ENCODE measurements around the gene GPS2. TPM values are rescaled to one million over a fixed set of nuclear protein-coding genes. Genes with fewer than 3 reads are reported as not detected.

GPS2 gene
- total and polyA plus RNA-seq, 7 donors, result 71.8 to 197 (median 101) TPM

- ATAC-seq (no peak), DNase-seq (peak in 1 of 2 donors; percentile 75)
- Histone ChIP-seq H3K4me1 (peaks cover 43% of the 10 kb centered on the region), H3K27me3 (ENCODE audit: insufficient read depth in 3 of 3, low read length in 2 of 3) (no peaks in the 10 kb centered on the region), H3K36me3 (ENCODE audit: insufficient read depth in 1 of 2, low read depth in 1 of 2) (no peaks in the 10 kb centered on the region), H3K9me3 (no peaks in the 10 kb centered on the region), H3K4me3 (peak overlapping the region; percentile 98), H3K27ac (peak overlapping the region; percentile 100)
- intact Hi-C loops (cut with DNase I), result loop anchor here (5.0 to 10.0 kb wide), 3 partner anchors 66 to 84 kb away; partner anchors contain the start of genes CLDN7 (in 1 of the 2) and SLC2A4 (in 1 of the 2)
- no peak for TF ChIP-seq CTCF (IDR thresholded peaks at IDR 0.05)
- 31 to 39% (median 37%) methylated on average over 19 of the region's 19 CpGs for WGBS, 3 donors
These were observed 33.5 kb upstream of the GPS2 start for GRCh38 chr17:7348478-7349242.

GRCh38 chr17:7347630-7348477 is 32.7 kb upstream of the GPS2 start:
- no peak for TF ChIP-seq CTCF (IDR thresholded peaks at IDR 0.05)
- ATAC-seq (no peak), DNase-seq (peak in 1 of 2 donors; percentile 70)
- WGBS, 3 donors, result 44 to 58% (median 49%) methylated on average over 18 to 19 of the region's 19 CpGs
- no peaks in the 10 kb centered on the region for H3K9me3 ChIP-seq
- no peaks in the 10 kb centered on the region for H3K36me3 ChIP-seq (ENCODE audit: insufficient read depth in 1 of 2, low read depth in 1 of 2)
- intact Hi-C loops (cut with DNase I), result loop anchor here (5.0 to 10.0 kb wide), 3 partner anchors 66 to 83 kb away; partner anchors contain the start of genes CLDN7 (in 1 of the 2) and SLC2A4 (in 1 of the 2)
- peak overlapping the region; percentile 100 for H3K27ac ChIP-seq
- peaks cover 0 to 3% (median 0%) of the 10 kb centered on the region in 3 donors for H3K27me3 ChIP-seq (ENCODE audit: insufficient read depth in 3 of 3, low read length in 2 of 3)
- H3K4me1 ChIP-seq, result peaks cover 35% of the 10 kb centered on the region
- no peak overlapping the region for H3K4me3 ChIP-seq

- ATAC-seq, result no peak
- H3K9me3 ChIP-seq, result no peaks in the 10 kb centered on the region
- no peaks in the 10 kb centered on the region for H3K36me3 ChIP-seq (ENCODE audit: insufficient read depth in 1 of 2, low read depth in 1 of 2)
- H3K4me3 ChIP-seq, result no peak overlapping the region
- intact Hi-C loops (cut with DNase I), result loop anchor here (5.0 to 10.0 kb wide), 3 partner anchors 65 to 82 kb away; partner anchors contain the start of genes CLDN7 (in 1 of the 2) and SLC2A4 (in 1 of the 2)
- no peak for DNase-seq
- peaks cover 0 to 3% (median 0%) of the 10 kb centered on the region in 3 donors for H3K27me3 ChIP-seq (ENCODE audit: insufficient read depth in 3 of 3, low read length in 2 of 3)
- 50 to 66% (median 51%) methylated on average over 17 to 18 of the region's 18 CpGs for WGBS, 3 donors
- TF ChIP-seq CTCF (IDR thresholded peaks at IDR 0.05), result no peak
- peaks cover 30% of the 10 kb centered on the region for H3K4me1 ChIP-seq
- peak overlapping the region; percentile 100 for H3K27ac ChIP-seq
These were observed 31.8 kb upstream of the GPS2 start for GRCh38 chr17:7346761-7347614.

GRCh38 chr17:7343250-7343649 is 28.1 kb upstream of the GPS2 start:
- no peak overlapping the region for H3K27ac ChIP-seq
- DNase-seq (no peak), ATAC-seq (no peak)
- H3K27me3 ChIP-seq (ENCODE audit: insufficient read depth in 3 of 3, low read length in 2 of 3), result peaks cover 0 to 9% (median 3%) of the 10 kb centered on the region in 3 donors
- no peaks in the 10 kb centered on the region for H3K36me3 ChIP-seq (ENCODE audit: insufficient read depth in 1 of 2, low read depth in 1 of 2)
- peaks cover 10% of the 10 kb centered on the region for H3K4me1 ChIP-seq
- TF ChIP-seq CTCF (IDR thresholded peaks at IDR 0.05), result no peak
- no peak overlapping the region for H3K4me3 ChIP-seq
- 56 to 68% (median 57%) methylated on average over 15 of the region's 15 CpGs for WGBS, 3 donors
- intact Hi-C loops (cut with DNase I), result loop anchor here in 1 of 2 donors (10.0 kb wide), 1 partner anchor 78 kb away; the partner anchor contains the start of gene CLDN7
- H3K9me3 ChIP-seq, result no peaks in the 10 kb centered on the region

All from psoas muscle (tissue), 8 donors.